Tibial artery (tissue), 4 donors: ENCODE results near the gene VPS13D.
A peak's percentile ranks its signal among the peaks of the same experiment; 100 is the strongest.

Source experiments
- DNase-seq, 2 donors: peaks; one replicate each; pipeline ENCODE4 v3.0.0-alpha.2; 2019
- H3K27ac ChIP-seq, 2 donors: fragments of 200-600 bp; sonication (generic) in 1 of 2; 1 replicate in 1 of 2; 2 replicates in 1 of 2; pipeline ENCODE4 v1.5.1; 2018 to 2019; ENCODE audit warnings: mild to moderate bottlenecking in 1 of 2
- H3K27me3 ChIP-seq, 2 donors: fragments of 200-600 bp; sonication (generic) in 1 of 2; one replicate each; pipeline versions ENCODE4 v1.5.1 to v1.6.0; 2016 to 2019
- H3K36me3 ChIP-seq, 3 donors: fragments of 200-600 bp; sonication (generic) in 2 of 3; one replicate each; pipeline ENCODE4 v1.5.1; 2016 to 2019; ENCODE audit warnings: mild to moderate bottlenecking in 2 of 3
- H3K4me1 ChIP-seq, 4 donors: fragments of 200-600 bp; sonication (generic) in 2 of 4; 1 replicate in 3 of 4; 2 replicates in 1 of 4; pipeline ENCODE4 v1.5.1; 2016 to 2019
- H3K4me3 ChIP-seq, 2 donors: fragments of 200-600 bp; sonication (generic) in 1 of 2; 1 replicate in 1 of 2; 2 replicates in 1 of 2; pipeline ENCODE4 v1.5.1; 2018 to 2019; ENCODE audit warnings: mild to moderate bottlenecking in 2 of 2
- H3K9me3 ChIP-seq, 3 donors: fragments of 200-600 bp; sonication (generic) in 1 of 3; one replicate each; pipeline ENCODE4 v1.5.1; 2016 to 2019
- CTCF ChIP-seq, 2 experiments: fragments of 200-600 bp in 1 of 2; fragments of 450-650 bp in 1 of 2; IDR thresholded peaks; one replicate each; pipeline ENCODE4 v1.5.1; 2017 to 2019; ENCODE audit warnings: antibody characterized with exemption in 2 of 2, mild to moderate bottlenecking in 1 of 2, moderate library complexity in 1 of 2
- intact Hi-C: fragments of 100-400 bp; cut with DNase I; formaldehyde crosslinking; loops from one replicate; pipeline ENCODE4 v1.15.0; 2023; ENCODE audit warnings: low total_unique reads

The VPS13D gene

GRCh38 chr1:12555411-12556367, 325.9 kb downstream of the VPS13D start:
- intact Hi-C loops: no loop called here
- Histone ChIP-seq H3K36me3 (no peaks in the 10 kb centered on the region), H3K9me3 (no peaks in the 10 kb centered on the region), H3K4me1 (peaks cover 0 to 71% (median 49%) of the 10 kb centered on the region in 4 donors), H3K4me3 (no peak overlapping the region), H3K27me3 (no peaks in the 10 kb centered on the region), H3K27ac (peak overlapping the region; percentile 74 to 84)
- peak; percentile 16 to 63 for DNase-seq
- no peak for TF ChIP-seq CTCF (IDR thresholded peaks at IDR 0.05)

- DNase-seq: peak; percentile 76 to 90
- H3K9me3 ChIP-seq: no peaks in the 10 kb centered on the region
- H3K4me1 ChIP-seq: peaks cover 0 to 71% (median 49%) of the 10 kb centered on the region in 4 donors
- no peak overlapping the region for H3K4me3 ChIP-seq
- H3K36me3 ChIP-seq: no peaks in the 10 kb centered on the region
- intact Hi-C loops: no loop called here
- H3K27me3 ChIP-seq: no peaks in the 10 kb centered on the region
- H3K27ac ChIP-seq: peak overlapping the region; percentile 74 to 84
- TF ChIP-seq CTCF (IDR thresholded peaks at IDR 0.05): no peak
Measured at GRCh38 chr1:12556368-12556930, 326.6 kb downstream of the VPS13D start.

GRCh38 chr1:12556957-12557935, 327.4 kb downstream of the VPS13D start:
- Histone ChIP-seq H3K9me3 (no peaks in the 10 kb centered on the region), H3K27ac (peak overlapping the region; percentile 74 to 84), H3K4me1 (peaks cover 0 to 64% (median 46%) of the 10 kb centered on the region in 4 donors), H3K4me3 (no peak overlapping the region), H3K27me3 (no peaks in the 10 kb centered on the region), H3K36me3 (no peaks in the 10 kb centered on the region)
- peak; percentile 33 to 67 for DNase-seq
- intact Hi-C loops: no loop called here
- TF ChIP-seq CTCF (IDR thresholded peaks at IDR 0.05): no peak

GRCh38 chr1:12561121-12561520, 331.3 kb downstream of the VPS13D start:
- intact Hi-C loops: no loop called here
- peaks cover 0 to 47% (median 33%) of the 10 kb centered on the region in 4 donors for H3K4me1 ChIP-seq
- no peak for DNase-seq
- no peak overlapping the region for H3K4me3 ChIP-seq
- no peak for TF ChIP-seq CTCF (IDR thresholded peaks at IDR 0.05)
- H3K27ac ChIP-seq: no peak overlapping the region
- H3K27me3 ChIP-seq: no peaks in the 10 kb centered on the region
- peaks cover 0 to 1% (median 0%) of the 10 kb centered on the region in 3 donors for H3K36me3 ChIP-seq
- peaks cover 0 to 7% (median 0%) of the 10 kb centered on the region in 3 donors for H3K9me3 ChIP-seq
